UCSD-AML1 (cell line): ENCODE measurements around the gene PVRIG.
A peak's percentile ranks its signal among the peaks of the same experiment; 100 is the strongest.
"Not testable (repeated sequence)": the region's sequence is repeated elsewhere in the genome, so short reads cannot be mapped to it uniquely, and the experiment has no call there.

Source experiments
- DNase-seq: peaks from one replicate; lab custom pipeline; 2025; ENCODE audit not compliant: unreplicated experiment; lab: John Stamatoyannopoulos, UW

Gene PVRIG

DNA sequence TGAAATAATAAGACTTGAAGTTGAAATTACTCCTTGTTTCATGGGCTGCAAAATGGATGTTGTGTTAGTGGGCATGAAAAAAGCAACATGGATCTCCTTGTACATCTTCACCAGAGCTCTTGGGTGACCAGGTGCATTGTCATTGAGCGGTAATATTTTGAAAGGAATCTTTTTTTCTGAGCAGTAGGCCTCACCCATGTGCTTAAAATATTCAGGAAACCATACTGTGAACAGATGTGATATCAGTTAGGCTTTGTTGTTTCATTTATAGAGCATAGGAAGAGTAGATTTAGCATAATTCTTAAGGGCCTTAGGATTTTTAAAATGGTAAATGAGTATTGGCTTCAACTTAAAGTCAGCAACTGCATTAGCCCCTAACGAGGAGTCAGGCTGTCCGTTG is 26.8 kb upstream of the PVRIG start:
- DNase-seq, result no peak

DNA sequence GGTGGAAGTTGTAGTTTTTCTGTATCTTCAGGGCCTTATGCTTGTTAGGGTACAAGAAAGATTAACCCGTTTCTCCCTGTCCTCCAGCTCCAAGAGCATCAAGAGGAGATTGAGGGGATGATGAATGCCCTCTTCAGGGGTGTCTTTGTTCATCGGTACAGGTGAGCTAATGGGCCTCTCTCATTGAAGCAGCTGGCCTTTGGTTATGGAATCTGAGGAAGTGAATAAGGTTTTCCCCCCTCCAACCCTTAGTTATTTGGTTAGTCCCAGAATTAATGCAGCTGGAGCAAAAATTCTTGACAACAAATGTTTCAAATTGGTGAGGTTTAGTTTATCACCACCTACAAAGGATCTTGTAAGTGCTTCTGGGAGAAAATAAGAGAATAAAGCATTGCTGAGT is 24.5 kb upstream of the PVRIG start:
- DNase-seq, result no peak

DNA sequence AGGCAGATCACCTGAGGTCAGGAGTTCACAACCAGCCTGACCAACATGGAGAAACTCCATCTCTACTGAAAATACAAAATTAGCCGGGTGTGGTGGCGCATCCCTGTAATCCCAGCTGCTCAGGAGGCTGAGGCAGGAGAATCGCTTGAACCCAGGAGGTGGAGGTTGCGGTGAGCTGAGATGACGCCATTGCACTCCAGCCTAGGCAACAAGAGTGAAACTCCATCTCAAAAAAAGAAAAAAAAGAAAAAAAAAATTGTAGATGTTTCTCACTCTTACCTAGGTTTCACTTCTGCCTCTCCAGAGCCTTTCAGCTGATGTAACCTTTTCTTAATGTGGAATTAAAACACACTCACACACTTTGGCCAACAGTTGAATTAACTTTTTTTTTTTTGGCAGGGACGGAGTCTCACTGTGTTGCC is 23.8 kb upstream of the PVRIG start:
- not testable (repeated sequence) for DNase-seq

DNA sequence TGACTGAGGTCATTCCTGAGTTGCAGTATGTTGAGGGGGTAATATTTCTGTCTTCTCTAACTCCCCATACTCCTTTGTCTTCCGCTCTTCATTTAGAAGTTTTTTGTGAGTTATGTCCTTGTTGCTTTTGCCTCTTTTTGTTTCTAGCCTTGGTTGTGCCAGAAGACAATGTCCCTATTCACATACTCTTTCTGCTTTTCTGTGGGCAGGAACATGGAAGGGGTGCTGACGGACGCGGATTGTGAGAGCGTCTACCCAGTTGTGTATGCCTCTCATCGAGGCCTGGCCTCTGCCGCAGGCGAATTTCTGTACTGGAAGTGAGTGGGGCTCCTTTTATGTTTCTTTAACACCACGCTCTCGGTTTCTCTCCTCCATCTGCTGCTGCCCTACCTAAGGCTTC is 21.5 kb upstream of the PVRIG start:
- no peak for DNase-seq

DNA sequence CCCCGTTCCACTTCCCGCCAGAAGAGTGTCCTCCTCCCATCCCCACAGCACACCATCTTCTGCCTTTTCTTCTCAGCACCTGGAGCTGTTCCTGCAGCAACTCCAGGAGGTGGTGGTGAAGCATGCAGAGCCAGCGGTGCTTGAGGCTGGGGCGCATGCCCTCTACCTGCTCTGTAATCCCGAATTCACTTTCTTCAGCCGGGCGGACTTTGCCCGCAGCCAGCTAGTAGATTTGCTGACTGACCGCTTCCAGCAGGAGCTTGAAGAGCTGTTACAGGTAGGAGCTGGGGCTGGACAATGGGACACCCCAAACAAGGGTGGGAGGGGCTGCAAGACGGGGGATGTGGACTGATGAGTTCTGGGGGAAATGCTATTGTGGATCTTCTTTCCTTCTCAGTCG is 19.1 kb upstream of the PVRIG start:
- no peak for DNase-seq

DNA sequence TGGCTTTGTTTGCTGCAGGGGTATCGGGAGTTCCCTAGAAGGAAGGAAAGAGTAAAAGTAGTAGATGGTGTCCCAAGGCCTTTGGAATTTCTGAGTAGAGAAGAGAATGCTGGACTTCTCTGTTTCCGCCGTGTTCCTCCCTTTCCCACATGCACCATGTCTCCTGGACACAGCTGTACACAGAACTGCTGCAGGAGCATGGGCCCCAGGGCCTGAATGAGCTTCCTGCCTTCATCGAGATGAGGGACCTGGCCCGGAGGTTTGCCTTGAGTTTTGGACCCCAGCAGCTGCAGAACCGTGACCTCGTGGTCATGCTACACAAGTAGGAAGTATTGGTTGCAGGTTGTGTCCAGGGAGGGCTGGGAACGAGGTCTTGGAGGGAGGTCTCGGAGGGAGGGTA is 15.3 kb upstream of the PVRIG start:
- no peak for DNase-seq

DNA sequence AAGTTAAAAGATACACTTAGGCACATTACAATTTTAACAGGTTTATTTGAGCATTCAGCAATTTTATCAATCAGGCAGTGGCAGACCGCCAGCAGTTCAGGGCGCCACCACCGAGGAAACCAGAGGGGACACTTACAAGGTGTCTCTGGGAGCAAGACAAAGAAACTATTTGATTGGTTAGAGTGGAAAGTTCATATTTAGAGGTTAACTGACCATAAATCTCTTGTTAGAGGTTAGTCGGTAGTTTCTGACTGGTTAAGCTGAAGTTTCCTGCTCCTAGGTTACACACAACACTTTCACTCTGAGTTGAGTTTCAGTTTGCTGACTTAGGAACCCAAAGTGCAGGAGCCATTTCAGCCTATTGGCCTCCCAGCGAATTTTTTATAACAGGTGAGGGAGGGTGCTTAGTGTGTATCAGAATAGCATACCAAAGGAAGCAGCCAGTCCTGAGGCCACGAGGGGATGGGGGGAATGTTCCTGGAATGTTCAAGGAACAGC is 10.8 kb upstream of the PVRIG start:
- no peak for DNase-seq

DNA sequence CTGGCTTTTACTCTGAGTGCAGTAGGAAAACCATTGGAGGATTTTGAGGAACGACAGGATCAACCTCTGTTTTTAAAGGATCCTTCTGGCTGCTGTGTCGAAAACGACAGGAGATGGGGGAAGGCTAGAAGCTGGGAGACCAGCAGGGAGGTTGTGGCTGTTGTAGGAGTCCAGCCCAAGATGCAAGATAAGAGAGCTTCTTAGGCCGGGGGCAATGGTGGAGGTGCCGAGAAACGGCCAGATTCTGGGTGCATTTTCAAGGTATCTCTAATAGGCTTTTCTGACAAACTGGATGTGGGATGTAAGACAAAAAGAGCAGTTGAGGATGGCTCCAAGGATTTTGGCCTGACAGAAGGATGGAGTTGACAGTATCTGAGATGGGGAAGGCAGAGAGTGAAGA is 10.3 kb upstream of the PVRIG start:
- DNase-seq, result no peak

DNA sequence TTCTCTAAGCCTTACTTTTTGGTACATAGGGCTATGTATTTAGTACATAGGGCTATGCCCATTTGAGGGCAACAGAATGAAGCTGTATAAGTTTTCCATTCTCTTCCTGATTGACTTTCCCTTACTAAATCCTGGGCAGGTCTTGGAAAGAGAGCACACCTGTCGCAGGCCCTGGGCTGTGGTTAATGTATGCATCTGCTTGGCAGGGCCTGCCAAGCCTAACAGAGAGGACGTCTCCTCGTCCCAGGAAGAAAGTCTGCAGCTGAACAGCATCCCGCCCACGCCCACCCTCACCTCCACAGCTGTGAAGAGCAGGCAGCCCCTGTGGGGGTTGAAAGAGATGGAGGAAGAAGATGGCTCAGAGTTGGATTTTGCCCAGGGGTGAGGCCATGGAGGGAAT is 8.9 kb upstream of the PVRIG start:
- DNase-seq, result no peak

DNA sequence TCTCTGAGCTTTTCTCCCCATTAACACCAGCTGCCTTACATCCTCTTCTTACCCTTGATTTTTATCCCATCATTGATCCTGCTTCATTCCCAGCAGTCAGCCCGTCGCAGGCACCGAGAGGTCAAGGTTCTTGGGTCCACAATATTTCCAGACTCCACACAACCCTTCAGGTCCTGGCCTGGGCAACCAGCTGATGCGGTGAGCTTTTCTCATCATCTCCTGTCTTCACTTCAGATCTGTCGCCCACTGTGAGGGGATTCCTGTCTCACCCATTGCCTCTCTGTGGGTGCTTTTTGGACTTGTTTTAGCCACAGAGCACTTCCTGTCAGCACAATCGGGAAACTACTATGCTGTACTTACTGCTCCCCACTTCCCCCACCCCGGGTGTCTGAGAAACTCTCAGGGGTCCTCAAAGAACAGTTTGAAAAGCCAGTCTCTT is 8.4 kb upstream of the PVRIG start:
- DNase-seq, result no peak

DNA sequence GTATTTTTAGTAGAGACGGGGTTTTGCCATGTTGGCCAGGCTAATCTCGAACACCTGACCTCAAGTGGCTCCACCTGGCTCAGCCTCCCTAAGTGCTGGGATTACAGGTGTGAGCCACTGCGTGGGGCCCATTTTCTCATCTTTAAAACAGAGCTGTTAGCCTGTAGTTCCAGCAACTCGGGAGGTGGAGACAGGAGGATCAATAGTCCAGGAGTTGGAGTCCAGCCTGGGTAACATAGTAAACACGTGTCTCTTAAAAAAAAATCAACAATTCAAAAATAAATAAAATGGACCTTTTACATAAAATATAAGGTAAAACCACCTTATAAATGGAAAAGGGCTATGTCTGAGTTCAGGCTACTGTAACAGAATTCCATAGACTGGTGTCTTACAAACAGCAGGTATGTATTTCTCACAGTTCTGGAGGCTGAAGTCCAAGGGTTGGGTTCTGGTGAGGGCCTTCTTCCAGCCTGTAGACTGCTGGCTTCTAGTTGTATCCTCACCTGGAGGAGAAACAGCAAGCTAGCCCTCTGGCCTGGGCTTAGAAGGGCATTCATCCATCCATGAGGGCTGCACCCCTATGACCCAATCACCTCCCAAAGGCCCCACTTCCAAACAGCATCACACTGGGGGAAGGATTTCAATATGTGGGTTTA is 7.0 kb upstream of the PVRIG start:
- no peak for DNase-seq

DNA sequence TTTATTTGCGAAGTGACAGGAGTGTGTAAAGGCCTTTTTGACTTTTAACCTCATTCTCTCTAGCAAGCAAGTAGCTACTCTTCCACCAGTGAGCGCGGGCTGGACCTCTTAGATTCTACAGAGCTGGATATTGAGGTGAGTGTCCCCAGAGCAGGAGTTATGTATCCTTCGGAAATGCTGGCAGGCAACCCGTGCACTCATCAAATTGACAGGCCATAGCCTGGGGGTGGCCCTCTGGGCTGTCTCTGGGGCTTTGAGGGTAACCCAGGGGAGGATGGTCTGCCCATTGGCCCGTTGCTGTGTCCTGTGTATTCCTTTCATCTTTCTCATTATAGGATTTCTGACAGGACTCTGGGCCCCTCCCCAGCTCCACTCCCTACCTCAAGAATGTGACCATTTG is 6.1 kb upstream of the PVRIG start:
- no peak for DNase-seq

DNA sequence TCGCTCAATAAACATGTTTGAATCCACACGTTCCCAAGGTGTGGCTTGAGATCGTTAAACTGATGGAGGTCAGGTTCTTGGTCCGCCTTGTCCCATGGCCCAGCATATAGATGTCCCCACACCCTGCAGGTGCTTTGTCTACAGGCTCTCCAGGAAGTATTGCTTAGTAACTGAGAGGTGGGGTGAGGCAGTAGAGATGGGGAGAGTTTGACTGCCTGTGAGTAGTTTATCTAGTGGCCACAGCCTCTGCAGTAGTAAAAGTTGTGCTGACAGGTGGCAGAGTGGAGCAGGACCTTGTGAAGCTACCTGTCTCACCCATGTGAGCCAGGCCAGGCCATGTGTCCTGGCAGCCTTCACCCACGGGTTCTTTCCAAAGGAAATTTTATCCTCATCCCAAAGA is 5.4 kb upstream of the PVRIG start:
- not testable (repeated sequence) for DNase-seq

DNA sequence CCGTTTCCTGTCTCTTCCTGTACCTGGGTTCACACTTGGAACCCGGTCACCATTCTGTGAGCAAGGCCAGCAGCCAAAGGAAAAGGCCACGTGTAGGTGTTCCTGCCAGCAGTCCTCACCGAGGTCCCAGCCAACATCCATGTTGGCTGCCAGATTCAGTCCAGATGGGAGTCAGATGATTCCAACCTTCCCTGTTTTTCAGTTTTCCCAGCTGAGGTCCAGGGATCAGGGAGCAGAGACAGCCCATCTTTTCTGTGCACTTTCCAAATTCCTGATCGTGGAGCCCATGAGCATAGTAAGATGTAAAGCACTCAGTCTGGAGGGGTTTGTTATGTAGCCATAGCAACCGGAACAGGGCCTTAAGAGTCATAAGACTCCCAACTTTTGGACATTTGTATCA is 3.9 kb upstream of the PVRIG start:
- no peak for DNase-seq

DNA sequence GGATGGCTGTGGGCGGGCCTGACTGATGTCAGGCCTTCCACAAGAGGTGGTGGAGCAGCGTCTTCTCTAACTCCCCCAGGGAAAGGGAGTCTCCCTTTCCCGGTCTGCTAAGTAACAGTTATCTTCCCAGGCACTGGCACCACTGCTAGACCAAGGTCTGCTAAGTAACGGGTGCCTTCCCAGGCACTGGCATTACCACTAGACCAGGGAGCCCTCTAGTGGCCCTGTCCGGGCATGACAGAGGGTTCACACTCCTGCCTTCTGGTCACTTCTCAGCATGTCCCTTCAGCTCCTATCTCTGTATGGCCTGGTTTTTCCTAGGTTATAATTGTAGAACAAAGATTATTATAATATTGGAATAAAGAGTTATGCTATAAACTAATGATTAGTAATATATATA is 1.8 kb upstream of the PVRIG start:
- DNase-seq, result peak; percentile 55

DNA sequence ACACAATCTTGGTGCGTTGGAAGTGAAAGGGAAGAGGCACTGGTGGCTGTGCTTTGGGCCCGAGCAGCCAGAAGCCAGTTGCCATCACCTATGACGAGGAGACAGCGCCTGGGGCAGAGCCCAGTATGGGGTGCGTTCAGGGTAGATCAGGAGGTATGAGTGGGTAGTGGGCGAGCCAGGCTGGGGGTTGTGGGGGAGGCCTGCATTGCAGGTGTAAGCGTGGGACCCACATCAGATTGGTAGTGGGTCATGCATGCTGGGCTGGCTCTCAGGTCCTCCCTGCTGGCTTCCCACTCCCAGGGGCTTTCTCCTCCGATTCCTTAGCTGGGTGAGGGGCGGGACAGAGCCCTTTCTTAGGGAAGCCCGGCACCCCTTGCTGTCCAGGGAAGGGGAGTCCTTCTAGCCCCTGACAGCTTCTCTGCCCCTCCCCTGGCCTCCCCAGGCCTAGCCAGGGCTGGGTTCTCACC is 445 bp upstream of the PVRIG start:
- DNase-seq, result no peak

DNA sequence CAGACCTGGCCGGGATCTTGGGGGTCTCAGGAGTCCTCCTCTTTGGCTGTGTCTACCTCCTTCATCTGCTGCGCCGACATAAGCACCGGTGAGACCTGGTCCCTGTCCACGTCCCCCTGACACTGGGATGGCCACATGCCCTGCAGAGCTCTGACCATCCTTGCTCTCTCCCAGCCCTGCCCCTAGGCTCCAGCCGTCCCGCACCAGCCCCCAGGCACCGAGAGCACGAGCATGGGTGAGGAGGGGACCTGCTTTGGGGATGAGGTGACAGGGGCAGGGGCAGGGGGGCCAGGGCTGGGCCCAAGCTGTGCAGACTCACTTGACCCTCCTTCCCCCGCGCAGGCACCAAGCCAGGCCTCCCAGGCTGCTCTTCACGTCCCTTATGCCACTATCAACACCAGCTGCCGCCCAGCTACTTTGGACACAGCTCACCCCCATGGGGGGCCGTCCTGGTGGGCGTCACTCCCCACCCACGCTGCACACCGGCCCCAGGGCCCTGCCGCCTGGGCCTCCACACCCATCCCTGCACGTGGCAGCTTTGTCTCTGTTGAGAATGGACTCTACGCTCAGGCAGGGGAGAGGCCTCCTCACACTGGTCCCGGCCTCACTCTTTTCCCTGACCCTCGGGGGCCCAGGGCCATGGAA is 959 bp downstream of the PVRIG start:
- no peak for DNase-seq

DNA sequence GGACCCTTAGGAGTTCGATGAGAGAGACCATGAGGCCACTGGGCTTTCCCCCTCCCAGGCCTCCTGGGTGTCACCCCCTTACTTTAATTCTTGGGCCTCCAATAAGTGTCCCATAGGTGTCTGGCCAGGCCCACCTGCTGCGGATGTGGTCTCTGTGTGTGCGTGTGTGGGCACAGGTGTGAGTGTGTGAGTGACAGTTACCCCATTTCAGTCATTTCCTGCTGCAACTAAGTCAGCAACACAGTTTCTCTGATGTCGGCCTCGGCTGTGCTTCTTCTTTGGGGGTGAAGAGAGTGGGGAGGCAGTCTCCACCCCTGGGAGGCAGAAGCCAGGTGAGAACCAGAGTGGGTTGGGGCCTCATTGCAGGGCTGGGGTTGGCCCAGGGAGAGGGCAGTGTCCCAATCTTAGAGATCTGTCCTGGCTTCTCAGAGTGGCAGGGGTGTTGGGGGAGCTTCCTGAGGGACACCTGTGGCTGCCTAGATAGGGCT is 1.5 kb downstream of the PVRIG start:
- DNase-seq, result no peak

DNA sequence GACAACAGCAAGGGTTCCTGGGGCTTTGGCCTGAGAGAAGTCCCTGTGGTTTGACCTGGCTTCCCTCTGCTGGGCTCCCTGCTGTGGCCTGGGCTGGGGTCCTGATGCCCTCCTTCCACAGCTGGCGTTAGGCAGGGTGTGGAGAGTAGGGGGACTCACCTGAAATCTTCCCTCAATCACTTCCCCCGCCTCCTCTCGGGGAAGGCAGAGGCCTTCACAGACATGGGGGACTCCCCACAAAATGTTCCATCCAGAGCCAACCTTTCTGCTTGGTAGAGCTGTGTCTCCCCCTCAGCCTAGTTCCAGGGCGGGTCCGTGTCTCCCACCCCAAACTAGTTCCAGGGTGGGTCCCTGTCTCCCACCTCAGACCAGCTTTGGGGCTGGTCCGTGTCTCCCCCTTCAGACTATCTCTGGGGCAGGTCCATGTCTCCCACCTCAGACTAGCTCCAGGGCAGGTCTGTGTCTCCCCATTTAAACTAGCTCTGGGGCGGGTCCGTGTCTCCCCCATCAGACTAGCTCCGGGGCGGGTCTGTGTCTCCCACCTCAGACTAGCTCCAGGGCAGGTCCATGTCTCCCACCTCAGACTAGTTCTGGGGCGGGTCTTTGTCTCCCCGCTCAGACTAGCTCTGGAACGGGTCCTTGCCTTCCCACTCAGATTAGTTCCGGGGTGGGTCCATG is 2.2 kb downstream of the PVRIG start:
- no peak for DNase-seq

DNA sequence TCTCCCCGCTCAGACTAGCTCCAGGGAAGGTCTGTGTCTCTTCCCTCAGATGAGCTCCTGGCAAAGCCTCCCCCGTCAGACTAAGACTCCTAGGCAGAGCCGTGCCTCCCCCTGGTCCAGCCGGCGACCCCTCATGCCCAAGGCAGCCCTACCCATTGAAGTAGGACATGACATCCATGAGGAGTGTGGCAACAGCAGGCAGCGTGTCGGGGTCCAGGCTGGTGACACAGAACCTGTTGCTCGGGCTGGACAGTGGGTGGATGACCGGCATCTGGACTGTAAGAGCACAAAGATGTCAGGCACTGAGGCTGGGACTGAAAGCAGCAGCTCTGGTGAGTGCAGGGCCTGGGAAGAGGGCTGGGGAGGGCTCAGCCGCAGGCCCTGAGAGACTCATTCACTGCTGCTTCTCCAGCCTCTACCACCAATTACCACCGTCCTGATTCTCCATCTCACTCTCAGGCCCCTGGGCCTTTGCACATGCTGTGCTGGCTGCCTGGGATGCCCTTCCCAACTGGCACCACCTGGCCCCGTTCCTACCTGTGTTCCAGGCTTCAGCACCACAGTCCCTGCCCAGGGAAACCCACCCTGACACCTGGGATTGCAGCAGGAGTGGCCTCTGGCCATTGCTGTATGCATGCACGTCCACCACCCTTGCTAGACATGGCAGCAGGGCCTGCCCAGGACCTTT is 2.8 kb downstream of the PVRIG start:
- no peak for DNase-seq

DNA sequence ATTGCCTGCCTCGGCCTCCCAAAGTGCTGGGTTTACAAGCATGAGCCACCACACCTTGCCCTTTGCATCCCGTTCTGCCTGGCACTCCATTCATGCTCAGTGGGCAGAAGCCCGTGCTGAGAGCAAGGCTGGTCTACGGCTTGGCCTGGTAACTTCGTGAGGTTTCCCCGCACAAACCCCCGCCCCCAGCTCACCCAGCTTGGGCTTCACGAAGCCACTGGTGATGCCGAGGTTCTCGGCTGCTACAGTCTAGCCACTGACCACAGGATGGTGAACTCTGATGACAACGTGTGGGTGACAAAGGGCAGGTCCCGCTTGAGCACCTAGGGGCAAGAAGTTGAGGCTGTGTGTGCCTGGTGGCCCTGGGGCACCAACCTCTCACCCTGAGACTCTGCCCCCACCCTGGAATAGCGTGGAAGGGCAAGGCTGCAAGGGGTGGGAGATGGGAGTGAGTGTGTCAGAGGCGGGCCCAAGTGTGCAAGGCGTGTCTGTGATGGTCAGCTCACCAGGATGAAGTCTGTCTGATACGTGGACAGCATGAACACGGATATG is 3.7 kb downstream of the PVRIG start:
- DNase-seq, result not testable (repeated sequence)
